Loucy (cell line): ENCODE data around the gene GGT5.

ENCODE experiments used
- CTCF ChIP-seq: fragments of 200-600 bp; sonication (generic); conservative IDR thresholded peaks from 2 replicates; pipeline ENCODE4 v1.5.1; 2014; ENCODE audit warnings: mild to moderate bottlenecking, antibody characterized with exemption, low read length
- EZH2phosphoT487 ChIP-seq: fragments of 200-600 bp; IDR thresholded peaks from 2 replicates; pipeline ENCODE4 v1.6.1; 2018; ENCODE audit warnings: antibody characterized with exemption, mild to moderate bottlenecking, moderate library complexity, borderline replicate concordance

GRCh38 chr22:24208012-24208749 lies 36.7 kb downstream of the GGT5 start:
- no peak for TF ChIP-seq CTCF
- TF ChIP-seq EZH2phosphoT487, result no peak
